Right cardiac atrium (tissue), 5 donors: Measurements from ENCODE around the gene CLHC1. TPM values are rescaled to one million over a fixed set of nuclear protein-coding genes. Genes with fewer than 3 reads are reported as not detected.
A peak's percentile ranks its signal among the peaks of the same experiment; 100 is the strongest.
"Not testable (repeated sequence)": the region's sequence is repeated elsewhere in the genome, so short reads cannot be mapped to it uniquely, and the experiment has no call there.

Experiments used
- ATAC-seq, 2 donors: fragments of 200-7000 bp; cut with Tn5 transposase; one replicate each; pipeline versions ENCODE4 v1.8.0 to v1.9.1; 2020; ENCODE audit warnings: moderate library complexity in 2 of 2, mild to moderate bottlenecking in 1 of 2
- DNase-seq, 3 donors: peaks; one replicate each; pipeline ENCODE4 v3.0.0-alpha.2; 2020
- H3K27ac ChIP-seq: one replicate; pipeline ENCODE4 v1.5.1; 2013; ENCODE audit warnings: mild to moderate bottlenecking, low read length, control low read depth, moderate library complexity
- H3K27me3 ChIP-seq: one replicate; pipeline ENCODE4 v1.6.1; 2013; ENCODE audit not compliant: control insufficient read depth, insufficient read depth
- H3K4me1 ChIP-seq: one replicate; pipeline ENCODE4 v1.6.1; 2013; ENCODE audit warnings: low read length; ENCODE audit not compliant: control insufficient read depth, insufficient read depth
- H3K4me3 ChIP-seq: one replicate; pipeline ENCODE4 v1.5.1; 2013; ENCODE audit warnings: low read length, control low read depth
- H3K9me3 ChIP-seq: one replicate; pipeline ENCODE4 v1.6.1; 2013; ENCODE audit warnings: low read length; ENCODE audit not compliant: control insufficient read depth
- WGBS: extraction: QIAGEN DNeasy Blood & Tissue Kit; methylation state at CpG from one replicate; pipeline ENCODE4 v1.1.7; 2013; 5-methylcytosine and 5-hydroxymethylcytosine counted together
- intact Hi-C, 4 donors: fragments of 100-400 bp; cut with DNase I; formaldehyde crosslinking; loops; one replicate each; pipeline versions ENCODE4 v1.11.0 to v1.14.0; 2022 to 2023
- polyA plus RNA-seq: library from polyadenylated mRNA; stranded (reverse); fragments of 200-250 nt; gene quantifications from one replicate; pipeline ENCODE4 v1.2.3, GENCODE V29; 2013
- total RNA-seq, 4 donors: library from RNA; stranded (reverse); fragmentation: NEBNext Ultra II Directional; extraction: Animal tissue kit (Norgen Biotek cat#: 25700); gene quantifications; one replicate each; pipeline ENCODE4 v1.2.1, GENCODE V29; 2021
- donor health status: healthy with polysubstance abuse.
- donor health status: DM: no; HTN: yes; CAD: no.
- donor health status: DM: no; HTN: no; CAD: no.
- donor health status: DM: no; HTN: yes; CAD: no; lungs with severe emphysema.
- donor health status: DM: yes; HTN: yes; CAD: no.

Gene CLHC1
- total and polyA plus RNA-seq, 5 donors: 4.4 to 9.0 (median 7.3) TPM

GRCh38 chr2:55151733-55152433 is 80.2 kb downstream of the CLHC1 start:
- ATAC-seq (no peak), DNase-seq (no peak)
- Histone ChIP-seq H3K27me3 (no peaks in the 10 kb centered on the region), H3K4me3 (no peak overlapping the region), H3K9me3 (no peaks in the 10 kb centered on the region), H3K27ac (no peak overlapping the region), H3K4me1 (peaks cover 13% of the 10 kb centered on the region)
- intact Hi-C loops: no loop called here

- 95% methylated on average over 3 of the region's 3 CpGs for WGBS
- no peaks in the 10 kb centered on the region for H3K9me3 ChIP-seq
- peaks cover 10% of the 10 kb centered on the region for H3K4me1 ChIP-seq
- no peak overlapping the region for H3K4me3 ChIP-seq
- no peak overlapping the region for H3K27ac ChIP-seq
- ATAC-seq (peak in 1 of 2 donors; percentile 44), DNase-seq (peak in 1 of 3 donors; percentile 66)
- no peaks in the 10 kb centered on the region for H3K27me3 ChIP-seq
- intact Hi-C loops: no loop called here
Observed at GRCh38 chr2:55150834-55151233, 81.3 kb downstream of the CLHC1 start.

- intact Hi-C loops: no loop called here
- ATAC-seq: no peak
- H3K27me3 ChIP-seq: no peaks in the 10 kb centered on the region
- no peak overlapping the region for H3K4me3 ChIP-seq
- no peaks in the 10 kb centered on the region for H3K9me3 ChIP-seq
- WGBS: 59% methylated on average over 2 of the region's 2 CpGs
- no peak for DNase-seq
- H3K4me1 ChIP-seq: no peaks in the 10 kb centered on the region
- H3K27ac ChIP-seq: no peak overlapping the region
Observed at GRCh38 chr2:55148269-55148668, 83.8 kb downstream of the CLHC1 start.

GRCh38 chr2:55147531-55147930 is 84.6 kb downstream of the CLHC1 start:
- ATAC-seq (no peak), DNase-seq (no peak)
- Histone ChIP-seq H3K4me3 (no peak overlapping the region), H3K4me1 (no peaks in the 10 kb centered on the region), H3K27me3 (no peaks in the 10 kb centered on the region), H3K27ac (no peak overlapping the region), H3K9me3 (no peaks in the 10 kb centered on the region)
- intact Hi-C loops: no loop called here
- 99% methylated on average over 3 of the region's 3 CpGs for WGBS

- Histone ChIP-seq H3K27ac (no peak overlapping the region), H3K9me3 (no peaks in the 10 kb centered on the region), H3K27me3 (no peaks in the 10 kb centered on the region), H3K4me3 (no peak overlapping the region), H3K4me1 (peaks cover under 1% of the 10 kb centered on the region)
- intact Hi-C loops: no loop called here
- ATAC-seq (no peak), DNase-seq (no peak)
- 95% methylated on average over 5 of the region's 5 CpGs for WGBS
Observed at GRCh38 chr2:55147041-55147440, 85.1 kb downstream of the CLHC1 start.

GRCh38 chr2:55146263-55146662 is 85.8 kb downstream of the CLHC1 start:
- intact Hi-C loops: no loop called here
- no peak for DNase-seq
- H3K4me3 ChIP-seq: no peak overlapping the region
- H3K27ac ChIP-seq: no peak overlapping the region
- H3K9me3 ChIP-seq: no peaks in the 10 kb centered on the region
- no peak for ATAC-seq
- WGBS: 86% methylated on average over 2 of the region's 2 CpGs
- no peaks in the 10 kb centered on the region for H3K27me3 ChIP-seq
- H3K4me1 ChIP-seq: peaks cover 3% of the 10 kb centered on the region

- WGBS: 96% methylated on average over 12 of the region's 12 CpGs
- Histone ChIP-seq H3K27ac (no peak overlapping the region), H3K4me3 (no peak overlapping the region), H3K9me3 (no peaks in the 10 kb centered on the region), H3K27me3 (no peaks in the 10 kb centered on the region), H3K4me1 (peaks cover 3% of the 10 kb centered on the region)
- ATAC-seq (no peak), DNase-seq (no peak)
- intact Hi-C loops: no loop called here
Observed at GRCh38 chr2:55144922-55145820, 86.9 kb downstream of the CLHC1 start.

GRCh38 chr2:55143706-55144105 is 88.4 kb downstream of the CLHC1 start:
- DNase-seq, intact Hi-C loops, H3K9me3 ChIP-seq, H3K4me3 ChIP-seq, H3K4me1 ChIP-seq, ATAC-seq, H3K27me3 ChIP-seq, H3K27ac ChIP-seq: not testable (repeated sequence)
- 97% methylated on average over 2 of the region's 2 CpGs for WGBS

- WGBS: 95% methylated on average over 2 of the region's 2 CpGs
- H3K27me3 ChIP-seq: no peaks in the 10 kb centered on the region
- no peak for ATAC-seq
Observed at GRCh38 chr2:55142518-55142917, 89.6 kb downstream of the CLHC1 start.

GRCh38 chr2:55141572-55142413 is 90.3 kb downstream of the CLHC1 start:
- no peak overlapping the region for H3K27ac ChIP-seq
- no peaks in the 10 kb centered on the region for H3K9me3 ChIP-seq
- DNase-seq (no peak), ATAC-seq (peak; percentile 27 to 39)
- intact Hi-C loops: no loop called here
- H3K4me3 ChIP-seq: no peak overlapping the region
- WGBS: 69% methylated on average over 9 of the region's 9 CpGs
- H3K27me3 ChIP-seq: no peaks in the 10 kb centered on the region
- H3K4me1 ChIP-seq: peaks cover 11% of the 10 kb centered on the region

More at GRCh38 chr2:55142518-55142917, 89.6 kb downstream of the CLHC1 start:
- intact Hi-C loops: no loop called here
- Histone ChIP-seq H3K4me1 (peaks cover 7% of the 10 kb centered on the region), H3K9me3 (no peaks in the 10 kb centered on the region), H3K27ac (no peak overlapping the region), H3K4me3 (no peak overlapping the region)
- no peak for DNase-seq
